GM12878 (cell line): ENCODE results near the gene FUS. TPM values are rescaled to one million over a fixed set of nuclear protein-coding genes. Genes with fewer than 3 reads are reported as not detected.

Experiments
- BACH1 ChIP-seq: fragments of 450-650 bp; IDR thresholded peaks from 2 replicates; pipeline ENCODE4 v1.6.1; 2017; ENCODE audit warnings: mild to moderate bottlenecking, borderline replicate concordance
- BHLHE40 ChIP-seq, 2 experiments: fragments of 450-650 bp in 1 of 2; IDR thresholded peaks; 2 replicates each; pipeline ENCODE4 v1.6.1; 2011 to 2017; ENCODE audit warnings: low read depth in 2 of 2, borderline replicate concordance in 1 of 2, improper control_type of control experiment in 1 of 2, low read length in 1 of 2, mild to moderate bottlenecking in 1 of 2
- CBX3 ChIP-seq: fragments of 200-600 bp; sonication (generic); IDR thresholded peaks from 2 replicates; pipeline ENCODE4 v1.6.1; 2016; ENCODE audit warnings: low read depth, borderline replicate concordance
- CUX1 ChIP-seq: IDR thresholded peaks from 2 replicates; pipeline ENCODE4 v1.6.1; 2012; ENCODE audit warnings: improper control_type of control experiment, low read depth, low read length; ENCODE audit not compliant: insufficient replicate concordance
- FOXK2 ChIP-seq: fragments of 450-650 bp; IDR thresholded peaks from 2 replicates; pipeline ENCODE4 v1.6.1; 2017; ENCODE audit warnings: mild to moderate bottlenecking, moderate library complexity
- IKZF2 ChIP-seq, 2 experiments: fragments of 450-650 bp; IDR thresholded peaks; 2 replicates each; pipeline ENCODE4 v1.6.1; 2017; ENCODE audit warnings: mild to moderate bottlenecking in 2 of 2, moderate library complexity in 2 of 2
- NFIC ChIP-seq: IDR thresholded peaks from 2 replicates; pipeline ENCODE4 v1.6.1; 2012; ENCODE audit warnings: low read depth, mild to moderate bottlenecking, inconsistent platforms, low read length, moderate library complexity
- NKRF ChIP-seq: fragments of 450-650 bp; conservative IDR thresholded peaks from 2 replicates; pipeline ENCODE4 v1.6.1; 2017; ENCODE audit warnings: mild to moderate bottlenecking, moderate library complexity
- PML ChIP-seq: IDR thresholded peaks from 2 replicates; pipeline ENCODE4 v1.6.1; 2012; ENCODE audit warnings: low read length, inconsistent platforms
- RAD51 ChIP-seq: fragments of 450-650 bp; IDR thresholded peaks from 2 replicates; pipeline ENCODE4 v1.6.1; 2016; ENCODE audit warnings: moderate library complexity, mild to moderate bottlenecking, inconsistent platforms
- RELA ChIP-seq: fragments of 450-650 bp; IDR thresholded peaks from 2 replicates; pipeline ENCODE4 v1.8.0; 2014; ENCODE audit warnings: borderline replicate concordance; ENCODE audit not compliant: partially characterized antibody
- SIX5 ChIP-seq: IDR thresholded peaks from 2 replicates; pipeline ENCODE4 v1.6.1; 2011; ENCODE audit warnings: mild to moderate bottlenecking, low read depth, low read length, moderate library complexity; ENCODE audit not compliant: severe bottlenecking
- SP1 ChIP-seq: IDR thresholded peaks from one replicate; pipeline ENCODE4 v1.6.1; 2011; ENCODE audit warnings: low read depth, low read length
- USF1 ChIP-seq: IDR thresholded peaks from 2 replicates; pipeline ENCODE4 v1.6.1; 2011; ENCODE audit warnings: borderline replicate concordance, low read depth, mild to moderate bottlenecking, moderate library complexity, mixed read lengths, low read length; ENCODE audit not compliant: insufficient read depth; ENCODE audit errors: extremely low read length
- USF2 ChIP-seq: IDR thresholded peaks from 2 replicates; pipeline ENCODE4 v1.6.1; 2011; ENCODE audit warnings: low read depth, low read length, improper control_type of control experiment, borderline replicate concordance
- ZBTB33 ChIP-seq: fragments of 450-650 bp; IDR thresholded peaks from 2 replicates; pipeline ENCODE4 v1.6.1; 2017; ENCODE audit warnings: mild to moderate bottlenecking
- ZNF207 ChIP-seq: fragments of 450-650 bp; IDR thresholded peaks from 2 replicates; pipeline ENCODE4 v1.6.1; 2014; ENCODE audit warnings: antibody characterized with exemption, mild to moderate bottlenecking, borderline replicate concordance
- ZNF24 ChIP-seq: fragments of 450-650 bp; IDR thresholded peaks from 2 replicates; pipeline ENCODE4 v1.6.1; 2017; ENCODE audit warnings: antibody characterized with exemption, mild to moderate bottlenecking
- polyA plus RNA-seq, 11 experiments: library from polyadenylated mRNA; depleted of rRNA in 4 of 11; unstranded in 6 of 11; stranded (reverse) in 5 of 11; fragments of >200 nt; fragmentation: Nextera tagmentation in 4 of 11; fragmentation: Illumina TruSeq in 1 of 11; extraction: Ambion mirVana in 4 of 11; extraction: Trizol in 1 of 11; gene quantifications; 1 replicate in 1 of 11; 2 replicates in 10 of 11; pipeline versions ENCODE4 v1.2.1 to v1.2.3, GENCODE V29; 2011 to 2016; ENCODE audit warnings: inconsistent platforms in 2 of 11, missing spikeins in 2 of 11, low read depth in 1 of 11
- total RNA-seq, 4 experiments: library from RNA; depleted of rRNA in 3 of 4; stranded (reverse); fragments of >200 nt in 3 of 4; fragmentation: Illumina TruSeq in 1 of 4; extraction: Trizol in 1 of 4; gene quantifications; 2 replicates each; pipeline versions ENCODE4 v1.2.1 to v1.2.3, GENCODE V29; 2013 to 2021

Gene FUS
- total and polyA plus RNA-seq, 10 of the 15 experiments (the other 5 are each of a cell fraction or from before 2014, with no cell fraction given): 46.8 to 521 (median 347) TPM

GRCh38 chr16:31142109-31143010 lies 37.6 kb upstream of the FUS start (continued):
- TF ChIP-seq USF1 (no peak), SIX5 (no peak), ZNF24 (0 out of 2 replicates have a peak, but pooled peaks have one; percentile 15), FOXK2 (no peak), ZBTB33 (no peak), NFIC (no peak), USF2 (no peak), CBX3 (no peak), SP1 (no peak), RELA (peak; percentile 57), CUX1 (no peak), BHLHE40 (IDR thresholded peaks at IDR 0.05; ENCODE audit: borderline replicate concordance in 1 of 2, low read depth in 2 of 2, low read length in 1 of 2) (peak; percentile 87 to 95), IKZF2 (IDR thresholded peaks at IDR 0.05) (peak in 1 of 2 experiments; percentile 50; a peak in 2 of 4 replicates), NKRF (peak; percentile 63; the same call in 1 of the 2 replicates), PML (no peak), BACH1 (peak; percentile 68), ZNF207 (peak; percentile 88), RAD51 (no peak)
